ENCODE results near the gene TMEM214.

DNA sequence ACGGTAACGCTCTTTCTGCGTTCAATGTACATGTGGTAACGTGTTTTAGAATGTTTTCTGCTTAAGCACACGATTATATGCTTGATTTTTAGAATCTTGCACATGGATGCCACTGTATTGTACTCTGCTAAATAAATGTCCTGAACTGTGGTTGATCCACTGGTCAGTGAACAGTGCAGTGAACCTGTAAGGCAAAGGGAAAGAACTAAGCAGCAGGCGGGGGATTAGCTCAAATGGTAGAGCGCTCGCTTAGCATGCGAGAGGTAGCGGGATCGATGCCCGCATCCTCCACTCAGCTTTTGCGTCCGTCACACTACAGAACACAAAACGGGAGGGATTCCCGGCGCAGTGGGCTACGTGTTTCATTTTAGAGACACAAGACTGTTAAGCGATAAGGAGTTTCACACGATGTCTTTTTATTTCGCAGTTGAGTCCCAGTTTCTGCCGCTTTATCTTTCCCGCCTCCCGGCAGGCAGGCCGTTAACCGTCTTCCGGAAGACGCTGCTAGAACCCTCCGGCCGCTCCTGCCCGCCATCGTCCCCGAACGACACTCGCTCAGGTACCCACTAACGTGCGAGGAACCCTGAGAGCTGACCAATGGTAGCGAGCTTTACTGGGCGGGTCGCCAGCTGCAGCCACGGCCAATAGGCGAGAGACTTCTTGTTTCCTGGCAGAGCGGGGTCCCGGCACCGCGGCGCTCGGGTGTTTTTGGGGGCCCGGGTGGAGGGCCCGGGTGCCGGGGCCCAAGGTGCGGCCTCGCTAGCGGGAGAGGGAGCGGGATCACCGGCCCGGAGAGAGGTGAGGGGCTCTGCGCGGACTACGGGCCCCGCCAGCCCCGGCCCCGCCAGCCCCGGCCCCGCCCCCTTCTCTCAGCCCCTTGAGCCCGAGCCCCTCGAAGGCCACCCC is 18.5 kb downstream of the TMEM214 start, which contains the start of gene AGBL5:
- TF ChIP-seq, protein P1, sequence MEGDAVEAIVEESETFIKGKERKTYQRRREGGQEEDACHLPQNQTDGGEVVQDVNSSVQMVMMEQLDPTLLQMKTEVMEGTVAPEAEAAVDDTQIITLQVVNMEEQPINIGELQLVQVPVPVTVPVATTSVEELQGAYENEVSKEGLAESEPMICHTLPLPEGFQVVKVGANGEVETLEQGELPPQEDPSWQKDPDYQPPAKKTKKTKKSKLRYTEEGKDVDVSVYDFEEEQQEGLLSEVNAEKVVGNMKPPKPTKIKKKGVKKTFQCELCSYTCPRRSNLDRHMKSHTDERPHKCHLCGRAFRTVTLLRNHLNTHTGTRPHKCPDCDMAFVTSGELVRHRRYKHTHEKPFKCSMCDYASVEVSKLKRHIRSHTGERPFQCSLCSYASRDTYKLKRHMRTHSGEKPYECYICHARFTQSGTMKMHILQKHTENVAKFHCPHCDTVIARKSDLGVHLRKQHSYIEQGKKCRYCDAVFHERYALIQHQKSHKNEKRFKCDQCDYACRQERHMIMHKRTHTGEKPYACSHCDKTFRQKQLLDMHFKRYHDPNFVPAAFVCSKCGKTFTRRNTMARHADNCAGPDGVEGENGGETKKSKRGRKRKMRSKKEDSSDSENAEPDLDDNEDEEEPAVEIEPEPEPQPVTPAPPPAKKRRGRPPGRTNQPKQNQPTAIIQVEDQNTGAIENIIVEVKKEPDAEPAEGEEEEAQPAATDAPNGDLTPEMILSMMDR (IDR thresholded peaks at IDR 0.05), result no peak
- TF ChIP-seq POLR2AphosphoS5 (IDR thresholded peaks at IDR 0.05; ENCODE audit: low read depth, low read length) (peak; percentile 65), SIN3A (IDR thresholded peaks at IDR 0.05; ENCODE audit: borderline replicate concordance, insufficient read depth, low read depth, low read length) (no peak; the same call in 1 of the 2 replicates)
- TF ChIP-seq, protein P2, sequence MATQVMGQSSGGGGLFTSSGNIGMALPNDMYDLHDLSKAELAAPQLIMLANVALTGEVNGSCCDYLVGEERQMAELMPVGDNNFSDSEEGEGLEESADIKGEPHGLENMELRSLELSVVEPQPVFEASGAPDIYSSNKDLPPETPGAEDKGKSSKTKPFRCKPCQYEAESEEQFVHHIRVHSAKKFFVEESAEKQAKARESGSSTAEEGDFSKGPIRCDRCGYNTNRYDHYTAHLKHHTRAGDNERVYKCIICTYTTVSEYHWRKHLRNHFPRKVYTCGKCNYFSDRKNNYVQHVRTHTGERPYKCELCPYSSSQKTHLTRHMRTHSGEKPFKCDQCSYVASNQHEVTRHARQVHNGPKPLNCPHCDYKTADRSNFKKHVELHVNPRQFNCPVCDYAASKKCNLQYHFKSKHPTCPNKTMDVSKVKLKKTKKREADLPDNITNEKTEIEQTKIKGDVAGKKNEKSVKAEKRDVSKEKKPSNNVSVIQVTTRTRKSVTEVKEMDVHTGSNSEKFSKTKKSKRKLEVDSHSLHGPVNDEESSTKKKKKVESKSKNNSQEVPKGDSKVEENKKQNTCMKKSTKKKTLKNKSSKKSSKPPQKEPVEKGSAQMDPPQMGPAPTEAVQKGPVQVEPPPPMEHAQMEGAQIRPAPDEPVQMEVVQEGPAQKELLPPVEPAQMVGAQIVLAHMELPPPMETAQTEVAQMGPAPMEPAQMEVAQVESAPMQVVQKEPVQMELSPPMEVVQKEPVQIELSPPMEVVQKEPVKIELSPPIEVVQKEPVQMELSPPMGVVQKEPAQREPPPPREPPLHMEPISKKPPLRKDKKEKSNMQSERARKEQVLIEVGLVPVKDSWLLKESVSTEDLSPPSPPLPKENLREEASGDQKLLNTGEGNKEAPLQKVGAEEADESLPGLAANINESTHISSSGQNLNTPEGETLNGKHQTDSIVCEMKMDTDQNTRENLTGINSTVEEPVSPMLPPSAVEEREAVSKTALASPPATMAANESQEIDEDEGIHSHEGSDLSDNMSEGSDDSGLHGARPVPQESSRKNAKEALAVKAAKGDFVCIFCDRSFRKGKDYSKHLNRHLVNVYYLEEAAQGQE (IDR thresholded peaks at IDR 0.05; ENCODE audit: insufficient read depth in 1 of 2, low read depth in 2 of 2, low read length in 1 of 2), result no peak
